HEK293T (cell line): ENCODE measurements around the gene MYF6.

Experiments
- ARNT ChIP-seq: fragments of 450-650 bp; IDR thresholded peaks from 2 replicates; pipeline ENCODE4 v1.6.1; 2017; ENCODE audit warnings: mild to moderate bottlenecking
- BHLHE40 ChIP-seq: fragments of 450-650 bp; IDR thresholded peaks from 2 replicates; pipeline ENCODE4 v1.6.1; 2016; ENCODE audit warnings: mild to moderate bottlenecking, moderate library complexity, borderline replicate concordance
- CTBP1 ChIP-seq: fragments of 450-650 bp; IDR thresholded peaks from 2 replicates; pipeline ENCODE4 v1.6.1; 2016; ENCODE audit warnings: borderline replicate concordance
- ELF4 ChIP-seq: fragments of 450-650 bp; IDR thresholded peaks from 2 replicates; pipeline ENCODE4 v1.6.1; 2017; ENCODE audit warnings: antibody characterized with exemption
- FOXA1 ChIP-seq: fragments of 450-650 bp; IDR thresholded peaks from 2 replicates; pipeline ENCODE4 v1.6.1; 2016; ENCODE audit warnings: mild to moderate bottlenecking
- FOXK2 ChIP-seq: fragments of 450-650 bp; IDR thresholded peaks from 2 replicates; pipeline ENCODE4 v1.6.1; 2016; ENCODE audit warnings: mild to moderate bottlenecking
- FOXM1 ChIP-seq: fragments of 450-650 bp; IDR thresholded peaks from 2 replicates; pipeline ENCODE4 v1.6.1; 2017; ENCODE audit warnings: mild to moderate bottlenecking, borderline replicate concordance
- L3MBTL2 ChIP-seq: fragments of 450-650 bp; conservative IDR thresholded peaks from 2 replicates; pipeline ENCODE4 v1.6.1; 2016; ENCODE audit warnings: mild to moderate bottlenecking
- NFRKB ChIP-seq: fragments of 450-650 bp; IDR thresholded peaks from 2 replicates; pipeline ENCODE4 v1.6.1; 2016; ENCODE audit warnings: mild to moderate bottlenecking, moderate library complexity
- PKNOX1 ChIP-seq: fragments of 450-650 bp; IDR thresholded peaks from 2 replicates; pipeline ENCODE4 v1.6.1; 2016
- SP1 ChIP-seq: fragments of 450-650 bp; IDR thresholded peaks from 2 replicates; pipeline ENCODE4 v1.6.1; 2017
- SUZ12 ChIP-seq: fragments of 450-650 bp; IDR thresholded peaks from 2 replicates; pipeline ENCODE4 v1.6.1; 2016; ENCODE audit warnings: mild to moderate bottlenecking
- TARDBP ChIP-seq: fragments of 450-650 bp; IDR thresholded peaks from 2 replicates; pipeline ENCODE4 v1.6.1; 2016
- ZNF384 ChIP-seq: fragments of 450-650 bp; IDR thresholded peaks from 2 replicates; pipeline ENCODE4 v1.6.1; 2016

DNA sequence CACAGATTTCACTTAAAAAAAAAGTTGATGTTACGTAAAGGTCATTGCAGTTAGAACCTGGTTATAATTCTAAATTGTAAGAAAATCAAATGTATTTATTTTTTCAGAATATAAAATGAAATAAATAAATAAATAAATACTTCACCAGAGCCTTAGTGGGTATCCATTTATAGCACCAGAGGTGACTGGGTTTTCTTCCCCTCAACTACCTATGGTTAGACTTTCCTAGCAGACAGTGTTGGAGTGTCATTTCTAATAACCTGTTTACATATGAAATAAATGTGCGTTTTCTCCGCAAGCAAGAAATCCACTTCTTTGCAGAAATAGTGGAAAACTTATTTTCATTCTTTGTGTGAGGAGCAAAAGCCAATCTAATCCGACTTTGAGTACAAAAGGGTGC lies 6.0 kb downstream of the MYF6 start:
- TF ChIP-seq ELF4 (no peak), SUZ12 (no peak), FOXM1 (no peak), PKNOX1 (no peak), SP1 (no peak), CTBP1 (no peak), NFRKB (no peak), FOXA1 (no peak), ZNF384 (no peak), BHLHE40 (no peak), TARDBP (no peak), FOXK2 (no peak), ARNT (no peak), L3MBTL2 (no peak)
